ENCODE results near the gene FKRP.
"Not testable (repeated sequence)": the region's sequence is repeated elsewhere in the genome, so short reads cannot be mapped to it uniquely, and the experiment has no call there.

Gene FKRP

DNA sequence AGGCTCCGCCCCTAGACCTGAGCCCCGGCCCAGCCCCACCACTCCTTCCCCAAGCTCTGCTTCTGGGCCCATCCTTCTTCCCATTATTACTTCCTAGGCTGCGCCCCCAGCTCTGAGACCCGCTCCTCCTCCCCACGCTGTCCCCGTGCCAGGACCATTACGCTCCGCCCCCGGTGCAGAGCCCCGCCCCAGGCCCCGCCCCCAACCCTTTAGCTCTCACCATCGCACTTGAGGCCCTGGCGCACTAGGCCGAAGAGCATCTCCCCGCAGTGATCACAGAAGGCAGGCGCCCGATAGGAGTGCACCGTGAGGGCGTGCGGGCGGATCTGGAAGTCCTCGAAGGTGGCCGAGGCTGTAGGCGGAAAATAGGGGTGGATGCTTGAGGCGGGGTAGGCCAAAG lies 35.2 kb upstream of the FKRP start:
- Histone ChIP-seq H4K20me1 (ENCODE audit: control insufficient read depth, insufficient read depth, low read depth, low read length) (no peaks in the 10 kb centered on the region), H3K79me2 (ENCODE audit: control insufficient read depth, low read length) (peaks cover 35% of the 10 kb centered on the region), H3K4me2 (ENCODE audit: low read length) (no peak overlapping the region), H3K36me3 (ENCODE audit: control insufficient read depth, low read length) (peaks cover 56% of the 10 kb centered on the region), H3F3A (ENCODE audit: control insufficient read depth, insufficient read depth) (peaks cover 21% of the 10 kb centered on the region), H3K27me3 (ENCODE audit: control insufficient read depth, low read length) (no peaks in the 10 kb centered on the region), H3K27ac (ENCODE audit: low read depth, low read length) (no peak overlapping the region), H3K4me1 (ENCODE audit: control insufficient read depth, low read length) (peaks cover 23% of the 10 kb centered on the region), H3K4me3 (ENCODE audit: low read length) (no peak overlapping the region), H3K9me2 (replicated peaks; ENCODE audit: control insufficient read depth, low read length) (no peaks in the 10 kb centered on the region), H3K9me3 (ENCODE audit: control insufficient read depth, insufficient read depth, low read length) (no peaks in the 10 kb centered on the region)
- no peak for TF ChIP-seq EZH2phosphoT487 (IDR thresholded peaks at IDR 0.05; ENCODE audit: borderline replicate concordance, low read length)
- TF ChIP-seq, protein P1, sequence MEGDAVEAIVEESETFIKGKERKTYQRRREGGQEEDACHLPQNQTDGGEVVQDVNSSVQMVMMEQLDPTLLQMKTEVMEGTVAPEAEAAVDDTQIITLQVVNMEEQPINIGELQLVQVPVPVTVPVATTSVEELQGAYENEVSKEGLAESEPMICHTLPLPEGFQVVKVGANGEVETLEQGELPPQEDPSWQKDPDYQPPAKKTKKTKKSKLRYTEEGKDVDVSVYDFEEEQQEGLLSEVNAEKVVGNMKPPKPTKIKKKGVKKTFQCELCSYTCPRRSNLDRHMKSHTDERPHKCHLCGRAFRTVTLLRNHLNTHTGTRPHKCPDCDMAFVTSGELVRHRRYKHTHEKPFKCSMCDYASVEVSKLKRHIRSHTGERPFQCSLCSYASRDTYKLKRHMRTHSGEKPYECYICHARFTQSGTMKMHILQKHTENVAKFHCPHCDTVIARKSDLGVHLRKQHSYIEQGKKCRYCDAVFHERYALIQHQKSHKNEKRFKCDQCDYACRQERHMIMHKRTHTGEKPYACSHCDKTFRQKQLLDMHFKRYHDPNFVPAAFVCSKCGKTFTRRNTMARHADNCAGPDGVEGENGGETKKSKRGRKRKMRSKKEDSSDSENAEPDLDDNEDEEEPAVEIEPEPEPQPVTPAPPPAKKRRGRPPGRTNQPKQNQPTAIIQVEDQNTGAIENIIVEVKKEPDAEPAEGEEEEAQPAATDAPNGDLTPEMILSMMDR (IDR thresholded peaks at IDR 0.05; ENCODE audit: low read depth, low read length, poor library complexity, severe bottlenecking), result no peak

DNA sequence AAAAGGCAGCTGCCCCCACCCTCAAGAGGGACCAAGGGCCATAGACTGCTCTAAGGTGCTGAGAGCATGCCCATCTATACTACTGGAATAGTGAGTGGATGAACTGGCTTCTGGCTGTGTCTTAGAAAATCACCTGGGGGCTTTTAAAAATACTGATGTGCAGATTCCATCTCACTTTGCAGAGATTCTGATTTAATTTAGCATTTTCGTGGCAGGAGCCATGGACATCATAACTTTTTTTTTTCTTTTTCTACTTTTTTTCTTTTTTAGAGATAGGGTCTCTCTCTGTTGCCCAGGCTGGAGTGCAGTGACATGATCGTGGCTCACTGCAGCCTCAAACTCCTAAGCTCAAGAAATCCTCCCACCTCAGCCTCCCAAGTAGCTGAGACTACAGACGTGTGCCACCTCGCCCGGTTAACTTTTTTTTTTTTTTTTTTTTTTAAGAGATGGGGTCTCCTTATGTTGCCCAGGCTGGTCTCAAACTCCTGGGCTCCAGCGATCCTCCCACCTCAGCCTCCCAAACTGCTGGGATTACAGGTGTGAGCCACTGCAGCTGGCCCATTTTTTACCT lies 33.0 kb upstream of the FKRP start:
- H4K20me1 ChIP-seq (ENCODE audit: control insufficient read depth, insufficient read depth, low read depth, low read length); H3K4me3 ChIP-seq (ENCODE audit: low read length); H3K9me2 ChIP-seq (replicated peaks; ENCODE audit: control insufficient read depth, low read length); H3K9me3 ChIP-seq (ENCODE audit: control insufficient read depth, insufficient read depth, low read length); H3K4me2 ChIP-seq (ENCODE audit: low read length); H3K27me3 ChIP-seq (ENCODE audit: control insufficient read depth, low read length): not testable (repeated sequence)
- Histone ChIP-seq H3K79me2 (ENCODE audit: control insufficient read depth, low read length) (peaks cover 50% of the 10 kb centered on the region), H3K27ac (ENCODE audit: low read depth, low read length) (peak overlapping the region; percentile 93), H3F3A (ENCODE audit: control insufficient read depth, insufficient read depth) (peaks cover 20% of the 10 kb centered on the region), H3K4me1 (ENCODE audit: control insufficient read depth, low read length) (peaks cover 29% of the 10 kb centered on the region), H3K36me3 (ENCODE audit: control insufficient read depth, low read length) (peaks cover 62% of the 10 kb centered on the region)

DNA sequence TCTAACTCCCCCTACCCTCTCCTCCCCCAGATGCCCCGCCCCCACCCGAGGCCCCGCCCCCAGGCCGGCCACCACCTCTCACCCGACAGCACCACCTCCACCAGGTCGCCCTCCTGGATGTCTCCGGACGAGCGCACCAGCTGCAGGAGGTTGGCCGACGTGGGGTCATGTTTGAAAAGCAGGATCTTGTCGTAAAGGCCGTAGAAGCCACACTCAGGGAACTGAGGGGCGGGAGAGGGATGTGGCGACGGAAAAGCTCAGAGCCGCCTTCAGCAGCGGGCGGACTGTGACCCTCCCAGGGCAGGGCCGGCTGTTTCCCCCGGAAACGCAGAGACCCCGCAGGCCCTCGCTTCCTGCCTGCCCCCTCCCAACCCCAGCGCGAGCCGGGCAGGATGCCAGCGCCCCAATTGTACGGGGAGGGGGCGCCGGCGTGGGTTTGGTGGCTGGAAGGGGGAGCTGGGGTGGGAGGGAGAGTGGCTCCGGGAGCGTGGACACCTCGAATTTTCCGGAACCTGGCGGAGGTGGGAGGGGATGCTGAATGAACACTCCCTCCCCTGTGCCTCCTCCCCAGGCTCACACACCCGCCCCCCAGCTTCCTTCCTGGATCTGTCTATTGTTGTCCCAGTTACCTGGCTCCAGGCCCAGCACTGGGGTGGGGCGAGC lies 31.9 kb upstream of the FKRP start:
- Histone ChIP-seq H3K36me3 (ENCODE audit: control insufficient read depth, low read length) (peaks cover 67% of the 10 kb centered on the region), H3K9me2 (replicated peaks; ENCODE audit: control insufficient read depth, low read length) (no peaks in the 10 kb centered on the region), H3K4me2 (ENCODE audit: low read length) (peak overlapping the region; percentile 100), H3K4me1 (ENCODE audit: control insufficient read depth, low read length) (peaks cover 40% of the 10 kb centered on the region), H3K4me3 (ENCODE audit: low read length) (peak overlapping the region; percentile 88), H3K9me3 (ENCODE audit: control insufficient read depth, insufficient read depth, low read length) (no peaks in the 10 kb centered on the region), H4K20me1 (ENCODE audit: control insufficient read depth, insufficient read depth, low read depth, low read length) (no peaks in the 10 kb centered on the region), H3K27me3 (ENCODE audit: control insufficient read depth, low read length) (no peaks in the 10 kb centered on the region), H3K79me2 (ENCODE audit: control insufficient read depth, low read length) (peaks cover 50% of the 10 kb centered on the region), H3K27ac (ENCODE audit: low read depth, low read length) (peak overlapping the region; percentile 93), H3F3A (ENCODE audit: control insufficient read depth, insufficient read depth) (peaks cover 29% of the 10 kb centered on the region)
- TF ChIP-seq, protein P1 (IDR thresholded peaks at IDR 0.05; ENCODE audit: low read depth, low read length, poor library complexity, severe bottlenecking), result no peak
- no peak for TF ChIP-seq EZH2phosphoT487 (IDR thresholded peaks at IDR 0.05; ENCODE audit: borderline replicate concordance, low read length)

GRCh38 chr19:46714444-46715106 lies 31.3 kb upstream of the FKRP start:
- peaks cover 34% of the 10 kb centered on the region for H3F3A ChIP-seq (ENCODE audit: control insufficient read depth, insufficient read depth)
- H3K4me2 ChIP-seq (ENCODE audit: low read length), result peak overlapping the region; percentile 100
- H3K4me3 ChIP-seq (ENCODE audit: low read length), result peak overlapping the region; percentile 88
- H3K9me2 ChIP-seq (replicated peaks; ENCODE audit: control insufficient read depth, low read length), result no peaks in the 10 kb centered on the region
- no peaks in the 10 kb centered on the region for H3K9me3 ChIP-seq (ENCODE audit: control insufficient read depth, insufficient read depth, low read length)
- H3K79me2 ChIP-seq (ENCODE audit: control insufficient read depth, low read length), result peaks cover 50% of the 10 kb centered on the region
- H4K20me1 ChIP-seq (ENCODE audit: control insufficient read depth, insufficient read depth, low read depth, low read length), result no peaks in the 10 kb centered on the region
- H3K36me3 ChIP-seq (ENCODE audit: control insufficient read depth, low read length), result peaks cover 66% of the 10 kb centered on the region
- H3K27ac ChIP-seq (ENCODE audit: low read depth, low read length), result peak overlapping the region; percentile 93
- H3K27me3 ChIP-seq (ENCODE audit: control insufficient read depth, low read length), result no peaks in the 10 kb centered on the region
- peaks cover 47% of the 10 kb centered on the region for H3K4me1 ChIP-seq (ENCODE audit: control insufficient read depth, low read length)
- TF ChIP-seq, protein P1 (IDR thresholded peaks at IDR 0.05; ENCODE audit: low read depth, low read length, poor library complexity, severe bottlenecking), result no peak
- TF ChIP-seq EZH2phosphoT487 (IDR thresholded peaks at IDR 0.05; ENCODE audit: borderline replicate concordance, low read length), result no peak
